Measurements from ENCODE around the gene TTC33. TPM values are rescaled to one million over a fixed set of nuclear protein-coding genes. Genes with fewer than 3 reads are reported as not detected.

The TTC33 gene
- total RNA-seq, 1 donor from 2014 or later: 7.0 TPM

DNA sequence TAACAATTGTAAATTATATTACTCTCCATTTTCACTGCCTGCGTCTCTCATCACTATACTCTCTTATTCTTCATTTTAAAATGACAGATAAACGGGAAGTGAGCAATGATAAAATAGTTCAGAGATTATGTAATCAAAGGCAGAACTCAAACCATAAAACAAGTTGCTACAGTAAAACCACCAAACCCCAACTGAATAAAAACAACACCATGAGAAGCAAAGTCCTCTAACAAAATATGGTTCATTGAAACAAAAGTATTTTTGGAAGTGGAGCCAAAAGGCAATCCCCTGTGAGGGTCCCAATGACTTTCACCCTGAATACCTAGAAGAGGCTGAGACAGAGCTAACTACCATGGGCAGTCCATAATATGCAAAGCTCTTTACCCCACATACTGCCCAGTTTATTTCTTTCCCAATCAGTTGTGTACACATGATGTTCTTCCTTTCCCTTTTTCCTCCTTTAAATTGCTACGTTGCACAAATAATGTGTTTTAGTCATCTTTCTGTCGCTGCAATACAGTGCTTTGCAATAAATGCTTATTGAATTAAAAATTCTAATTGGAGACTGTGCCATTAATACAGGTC, 140.1 kb downstream of the TTC33 start:
- intact Hi-C loops (cut with DNase I): no loop called here
- Histone ChIP-seq H3K4me1 (no peaks in the 10 kb centered on the region), H3K27ac (peak overlapping the region in 1 of 2 donors; percentile 19), H3K4me3 (no peak overlapping the region), H3K27me3 (no peaks in the 10 kb centered on the region), H3K36me3 (no peaks in the 10 kb centered on the region), H3K9me3 (no peaks in the 10 kb centered on the region)
- DNase-seq (ENCODE audit: low spot score in 2 of 2): no peak
- TF ChIP-seq, protein P1, sequence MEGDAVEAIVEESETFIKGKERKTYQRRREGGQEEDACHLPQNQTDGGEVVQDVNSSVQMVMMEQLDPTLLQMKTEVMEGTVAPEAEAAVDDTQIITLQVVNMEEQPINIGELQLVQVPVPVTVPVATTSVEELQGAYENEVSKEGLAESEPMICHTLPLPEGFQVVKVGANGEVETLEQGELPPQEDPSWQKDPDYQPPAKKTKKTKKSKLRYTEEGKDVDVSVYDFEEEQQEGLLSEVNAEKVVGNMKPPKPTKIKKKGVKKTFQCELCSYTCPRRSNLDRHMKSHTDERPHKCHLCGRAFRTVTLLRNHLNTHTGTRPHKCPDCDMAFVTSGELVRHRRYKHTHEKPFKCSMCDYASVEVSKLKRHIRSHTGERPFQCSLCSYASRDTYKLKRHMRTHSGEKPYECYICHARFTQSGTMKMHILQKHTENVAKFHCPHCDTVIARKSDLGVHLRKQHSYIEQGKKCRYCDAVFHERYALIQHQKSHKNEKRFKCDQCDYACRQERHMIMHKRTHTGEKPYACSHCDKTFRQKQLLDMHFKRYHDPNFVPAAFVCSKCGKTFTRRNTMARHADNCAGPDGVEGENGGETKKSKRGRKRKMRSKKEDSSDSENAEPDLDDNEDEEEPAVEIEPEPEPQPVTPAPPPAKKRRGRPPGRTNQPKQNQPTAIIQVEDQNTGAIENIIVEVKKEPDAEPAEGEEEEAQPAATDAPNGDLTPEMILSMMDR (IDR thresholded peaks at IDR 0.05): no peak

DNA sequence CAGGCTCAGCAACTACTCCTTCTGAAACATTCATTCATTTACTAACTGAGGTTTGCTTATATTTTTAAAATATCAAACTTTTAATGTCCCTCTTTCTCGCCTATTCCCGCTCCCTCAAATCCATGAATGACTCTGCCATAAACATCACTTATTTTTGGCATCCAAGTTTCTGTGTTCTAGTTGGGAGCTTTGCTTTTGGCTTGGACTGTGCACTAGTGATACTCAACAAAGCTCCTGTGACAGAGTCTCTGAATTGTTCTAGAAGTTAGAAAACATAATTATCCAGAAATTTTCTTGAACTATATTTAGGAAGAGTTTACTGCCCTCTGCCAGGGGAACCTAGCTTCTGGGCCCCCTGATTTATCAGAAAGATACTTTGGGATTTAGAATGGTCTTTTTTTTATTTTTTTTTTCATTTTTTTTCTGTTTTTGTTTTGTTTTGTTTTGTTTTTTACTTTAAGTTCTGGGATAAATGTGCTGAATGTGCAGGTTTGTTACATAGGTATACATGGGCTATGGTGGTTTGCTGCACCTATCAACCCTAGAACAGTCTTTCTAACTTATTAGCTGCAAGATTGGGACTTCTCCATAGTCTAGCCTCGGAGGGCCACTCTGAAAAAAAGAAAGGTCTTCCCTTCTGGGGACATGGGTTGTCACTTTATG, 140.7 kb downstream of the TTC33 start:
- intact Hi-C loops (cut with DNase I): no loop called here
- Histone ChIP-seq H3K4me1 (no peaks in the 10 kb centered on the region), H3K27me3 (no peaks in the 10 kb centered on the region), H3K4me3 (no peak overlapping the region), H3K27ac (peak overlapping the region in 1 of 2 donors; percentile 19), H3K36me3 (no peaks in the 10 kb centered on the region), H3K9me3 (no peaks in the 10 kb centered on the region)
- TF ChIP-seq, protein P1 (IDR thresholded peaks at IDR 0.05): no peak
- no peak for DNase-seq (ENCODE audit: low spot score in 2 of 2)

DNA sequence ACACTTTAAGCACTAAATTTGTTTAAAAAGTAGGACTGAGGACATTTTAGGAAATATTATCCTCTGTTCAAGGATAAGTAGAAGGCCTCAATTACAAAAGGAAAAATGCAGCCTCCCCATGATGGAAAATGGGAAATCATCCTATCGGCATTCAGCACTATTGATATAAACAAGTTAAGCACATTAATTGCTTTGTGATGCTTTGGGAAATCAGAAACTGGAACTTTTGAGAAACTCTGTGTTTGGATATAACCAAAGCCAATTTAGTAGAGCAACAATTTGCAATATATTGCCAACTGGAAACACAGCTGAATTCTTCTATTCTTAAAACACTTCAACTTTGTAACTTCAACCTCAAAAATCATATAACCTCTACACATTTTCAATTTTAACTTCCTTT, 141.3 kb downstream of the TTC33 start:
- H3K9me3 ChIP-seq: no peaks in the 10 kb centered on the region
- H3K27ac ChIP-seq: no peak overlapping the region
- H3K4me1 ChIP-seq: no peaks in the 10 kb centered on the region
- no peaks in the 10 kb centered on the region for H3K36me3 ChIP-seq
- no peak for DNase-seq (ENCODE audit: low spot score in 2 of 2)
- intact Hi-C loops (cut with DNase I): no loop called here
- H3K27me3 ChIP-seq: no peaks in the 10 kb centered on the region
- TF ChIP-seq, protein P1 (IDR thresholded peaks at IDR 0.05): no peak
- no peak overlapping the region for H3K4me3 ChIP-seq

DNA sequence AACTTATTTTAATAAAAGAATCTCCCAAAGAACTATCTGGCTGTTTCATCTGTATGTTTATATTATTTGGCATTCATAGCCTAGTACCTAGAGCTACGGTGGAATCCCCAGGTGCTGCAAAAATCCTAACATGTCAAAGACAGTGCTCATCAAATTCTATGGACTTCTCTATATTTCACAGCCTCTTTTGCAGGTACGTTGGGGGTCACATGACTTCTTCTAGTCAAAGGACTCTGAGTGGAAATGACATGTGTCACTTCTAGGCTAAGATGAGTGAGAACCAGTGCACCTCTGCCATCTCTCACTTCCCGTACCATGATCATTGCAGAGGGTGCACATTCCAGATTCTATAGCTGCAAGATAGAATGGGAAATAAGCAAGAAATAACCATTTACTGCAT, 148.6 kb downstream of the TTC33 start:
- no peak for DNase-seq (ENCODE audit: low spot score in 2 of 2)
- Histone ChIP-seq H3K27ac (no peak overlapping the region), H3K4me3 (no peak overlapping the region), H3K9me3 (no peaks in the 10 kb centered on the region), H3K27me3 (no peaks in the 10 kb centered on the region), H3K36me3 (no peaks in the 10 kb centered on the region), H3K4me1 (no peaks in the 10 kb centered on the region)
- TF ChIP-seq, protein P1 (IDR thresholded peaks at IDR 0.05): no peak
- intact Hi-C loops (cut with DNase I): no loop called here

DNA sequence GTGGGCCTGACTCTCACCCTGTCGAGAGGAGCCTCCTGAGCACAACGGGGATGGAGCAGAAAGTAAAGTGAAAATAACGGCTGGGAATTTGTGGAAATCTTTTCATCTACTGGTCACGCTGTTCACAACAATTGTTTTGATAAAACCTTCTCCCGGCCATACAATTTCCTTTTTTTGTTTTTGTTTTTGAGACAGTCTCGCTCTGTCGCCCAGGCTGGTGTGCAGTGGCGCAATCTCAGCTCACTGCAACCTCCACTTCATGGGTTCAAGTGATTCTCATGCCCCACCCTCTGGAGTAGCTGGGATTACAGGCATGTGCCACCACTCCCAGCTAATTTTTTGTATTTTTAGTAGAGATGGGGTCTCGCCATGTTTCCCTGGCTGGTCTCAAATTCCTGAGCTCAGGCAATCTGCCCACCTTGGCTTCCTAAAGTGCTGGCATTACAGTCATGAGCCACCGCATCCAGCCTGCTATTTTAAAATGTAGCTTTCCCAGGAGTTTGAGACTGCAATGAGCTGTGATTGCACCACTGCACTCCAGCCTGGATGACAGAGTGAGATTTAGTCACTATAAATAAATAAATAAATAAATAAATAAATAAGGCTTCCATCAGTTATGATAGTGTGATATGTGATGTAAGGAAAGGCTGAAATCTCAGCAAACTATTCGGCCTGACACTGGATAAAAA, 149.5 kb downstream of the TTC33 start:
- Histone ChIP-seq H3K27ac (no peak overlapping the region), H3K9me3 (no peaks in the 10 kb centered on the region), H3K27me3 (no peaks in the 10 kb centered on the region), H3K4me1 (no peaks in the 10 kb centered on the region), H3K4me3 (peak overlapping the region in 1 of 2 donors; percentile 12), H3K36me3 (no peaks in the 10 kb centered on the region)
- TF ChIP-seq, protein P1 (IDR thresholded peaks at IDR 0.05): no peak
- intact Hi-C loops (cut with DNase I): no loop called here
- no peak for DNase-seq (ENCODE audit: low spot score in 2 of 2)
